ENCODE results near the gene ZNF341.

Gene ZNF341

GRCh38 chr20:33702861-33703260 is 28.9 kb upstream of the ZNF341 start:
- no peak for DNase-seq

DNA sequence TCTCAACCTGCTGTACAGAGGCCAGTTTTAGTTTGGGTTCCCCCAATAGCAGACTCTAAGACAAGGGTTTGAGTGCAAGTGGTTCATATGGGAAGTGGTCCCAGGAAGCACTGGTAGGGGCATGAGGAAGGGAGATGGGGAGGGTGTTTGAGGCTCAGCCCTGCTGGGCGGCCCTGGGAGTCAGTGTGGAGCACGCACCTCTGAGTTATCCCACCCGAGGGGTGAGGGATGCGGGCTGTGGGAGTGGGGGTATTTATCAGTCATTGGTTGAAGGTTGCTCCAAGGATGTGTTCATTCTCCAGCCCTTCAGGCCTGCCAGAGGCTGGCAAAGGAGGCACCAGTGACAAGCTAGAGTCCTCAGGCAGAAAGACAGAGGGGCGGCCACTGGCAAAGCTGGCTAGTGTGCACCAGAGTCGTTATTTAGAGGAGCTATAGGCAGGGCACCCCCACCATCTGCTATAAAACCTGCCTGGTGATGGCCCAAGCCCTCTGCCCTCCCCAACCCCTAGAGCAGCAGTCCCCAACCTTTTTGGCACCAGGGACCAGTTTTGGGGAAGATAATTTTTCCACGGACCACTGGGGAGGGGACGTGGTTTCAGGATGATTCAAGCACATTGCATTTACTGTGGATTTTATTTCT is 28.2 kb upstream of the ZNF341 start:
- DNase-seq, result no peak

- no peak for DNase-seq
Observed at GRCh38 chr20:33704197-33704924, 27.4 kb upstream of the ZNF341 start.

- no peak for DNase-seq
Observed at GRCh38 chr20:33707668-33708067, 24.1 kb upstream of the ZNF341 start.

GRCh38 chr20:33709398-33709797 is 22.4 kb upstream of the ZNF341 start:
- no peak for DNase-seq

GRCh38 chr20:33709905-33710541 is 21.8 kb upstream of the ZNF341 start:
- no peak for DNase-seq

GRCh38 chr20:33710681-33711445 is 20.9 kb upstream of the ZNF341 start:
- no peak for DNase-seq

- DNase-seq, result no peak
Observed at GRCh38 chr20:33711446-33711738, 20.4 kb upstream of the ZNF341 start.

- no peak for DNase-seq
Observed at GRCh38 chr20:33713865-33714367, 17.9 kb upstream of the ZNF341 start.

- DNase-seq, result no peak
Observed at GRCh38 chr20:33716498-33716897, 15.3 kb upstream of the ZNF341 start.

DNA sequence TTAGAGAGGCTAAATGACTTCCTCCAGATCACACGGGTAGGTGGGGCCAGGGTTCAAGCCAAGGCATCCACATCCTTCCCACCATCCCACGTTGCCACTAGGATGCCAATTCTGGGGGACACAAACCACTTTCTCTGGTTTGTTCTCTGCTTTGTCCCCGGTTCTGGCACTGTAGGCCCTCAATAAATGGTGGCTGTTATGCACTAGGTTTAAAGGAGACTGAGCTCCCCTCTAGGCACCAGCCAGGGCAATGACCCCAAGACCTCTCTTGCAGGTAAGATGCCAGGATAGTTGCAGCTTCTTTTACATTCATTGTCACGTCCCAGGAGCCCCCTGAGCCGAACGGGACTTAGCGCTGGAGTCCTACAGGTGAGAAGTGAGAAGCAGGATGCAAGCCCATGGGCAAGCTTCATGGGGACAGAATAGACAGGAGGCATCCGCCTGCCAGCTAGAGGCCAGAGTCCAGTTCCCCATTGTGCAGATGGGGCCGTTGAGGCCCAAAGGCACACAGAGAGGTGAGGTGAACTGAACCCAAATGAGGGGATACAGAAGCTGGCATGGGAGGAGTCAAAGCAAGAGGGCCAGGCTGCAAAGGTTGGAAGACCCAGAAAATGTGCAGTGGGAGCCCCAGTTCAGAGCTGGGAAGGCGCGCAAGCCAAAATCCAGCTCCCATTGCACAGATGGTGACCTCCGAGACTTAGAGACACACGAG is 12.4 kb upstream of the ZNF341 start:
- no peak for DNase-seq

DNA sequence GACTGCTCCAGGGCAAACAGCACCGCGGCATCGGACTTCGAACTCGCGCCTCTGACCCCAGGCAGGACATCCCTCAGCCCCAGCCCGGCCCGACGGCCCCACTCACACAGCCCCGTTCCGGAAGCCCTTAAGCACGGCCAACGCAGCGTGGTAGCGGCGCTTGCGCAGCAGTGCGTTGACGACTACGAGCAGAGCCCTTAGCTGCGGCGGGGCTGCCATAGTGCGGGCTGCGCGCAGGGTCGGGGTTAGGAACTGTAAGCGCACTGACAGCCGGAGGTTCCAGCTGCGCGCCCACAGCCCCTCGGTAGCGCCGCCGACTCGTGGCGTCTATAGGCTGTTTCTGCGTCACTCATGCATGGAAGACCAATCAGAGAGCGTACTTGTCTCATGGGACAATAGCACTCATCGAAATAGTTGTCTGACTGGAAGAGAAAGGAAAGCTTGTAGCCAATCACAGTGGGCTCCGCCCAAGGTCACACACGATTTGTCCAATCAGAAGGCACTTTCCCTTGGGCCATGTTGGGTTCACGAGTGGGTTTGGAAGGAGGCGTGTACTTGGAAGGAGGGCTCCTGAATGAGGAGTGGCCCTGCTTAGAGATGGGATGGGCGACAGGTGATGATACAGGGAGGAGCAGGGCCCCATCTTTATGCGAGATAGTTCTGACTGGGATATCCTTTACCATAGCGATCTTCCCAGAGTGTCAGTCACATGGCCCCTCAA is 11.6 kb upstream of the ZNF341 start, which contains the start of gene PXMP4:
TSS of gene PXMP4 (minus strand) at position 322 of the 721 bp plus-strand sequence. CDS start at position 219, 103 bp downstream.
- peak; percentile 98 for DNase-seq

DNA sequence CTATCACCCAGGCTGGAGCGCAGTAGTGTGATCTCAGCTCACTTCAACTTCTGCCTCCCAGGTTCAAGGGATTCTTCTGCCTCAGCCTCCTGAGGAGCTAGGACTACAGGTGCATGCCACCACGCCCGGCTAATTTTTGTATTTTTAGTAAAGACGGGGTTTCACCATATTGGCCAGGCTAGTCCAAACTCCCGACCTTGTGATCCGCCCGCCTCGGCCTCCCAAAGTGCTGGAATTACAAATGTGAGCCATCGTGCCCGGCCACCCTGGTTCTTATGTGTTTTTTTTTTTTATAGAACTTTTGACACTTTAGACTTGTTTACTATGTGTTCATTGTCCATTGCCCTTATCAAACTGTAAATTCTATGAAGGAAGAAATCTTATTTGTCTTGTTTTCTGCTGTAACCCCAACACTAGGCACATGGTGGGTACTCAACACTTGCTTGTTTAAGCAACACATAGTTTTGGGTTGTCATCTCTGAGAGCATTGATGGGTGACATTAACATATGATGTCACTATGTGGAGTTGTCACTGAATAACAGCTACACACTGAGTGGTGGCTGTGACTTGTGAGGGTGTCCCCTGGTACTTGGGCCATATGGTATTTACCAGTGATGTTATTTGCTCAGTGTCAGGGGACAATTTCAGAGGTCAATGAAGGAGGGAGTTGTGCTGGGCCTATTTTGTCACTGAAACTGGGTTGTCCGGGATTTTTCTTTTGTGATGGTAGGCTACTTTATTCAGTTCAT is 10.2 kb upstream of the ZNF341 start:
- no peak for DNase-seq

DNA sequence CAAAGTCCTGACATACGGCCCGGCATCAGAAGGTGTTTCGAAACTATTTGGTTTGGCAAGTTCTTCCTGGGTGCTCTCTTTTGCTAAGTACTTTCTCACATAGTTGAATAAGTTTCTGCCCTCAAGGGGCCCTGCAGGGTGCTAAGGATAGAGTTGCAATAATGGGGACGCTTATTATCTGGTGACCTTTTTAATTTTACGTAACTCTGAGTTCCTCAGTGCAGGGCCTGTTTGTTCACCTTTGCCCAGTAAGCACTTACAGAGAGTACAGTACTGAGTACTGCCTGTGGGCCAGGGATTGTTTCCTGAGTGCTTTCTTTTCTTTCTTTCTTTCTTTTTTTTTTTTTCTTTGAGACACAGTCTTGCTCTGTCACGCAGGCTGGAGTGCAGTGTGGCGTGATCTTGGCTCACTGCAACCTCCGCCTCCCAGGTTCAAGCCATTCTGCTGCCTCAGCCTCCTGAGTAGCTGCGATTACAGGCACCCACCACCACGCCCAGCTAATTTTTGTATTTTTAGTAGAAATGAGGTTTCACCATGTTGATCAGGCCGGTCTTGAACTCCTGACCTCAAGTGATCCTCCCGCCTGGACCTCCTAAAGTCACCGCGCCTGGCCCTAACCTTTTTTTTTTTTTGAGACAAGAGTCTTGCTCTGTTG is 7.2 kb upstream of the ZNF341 start:
- DNase-seq, result no peak

DNA sequence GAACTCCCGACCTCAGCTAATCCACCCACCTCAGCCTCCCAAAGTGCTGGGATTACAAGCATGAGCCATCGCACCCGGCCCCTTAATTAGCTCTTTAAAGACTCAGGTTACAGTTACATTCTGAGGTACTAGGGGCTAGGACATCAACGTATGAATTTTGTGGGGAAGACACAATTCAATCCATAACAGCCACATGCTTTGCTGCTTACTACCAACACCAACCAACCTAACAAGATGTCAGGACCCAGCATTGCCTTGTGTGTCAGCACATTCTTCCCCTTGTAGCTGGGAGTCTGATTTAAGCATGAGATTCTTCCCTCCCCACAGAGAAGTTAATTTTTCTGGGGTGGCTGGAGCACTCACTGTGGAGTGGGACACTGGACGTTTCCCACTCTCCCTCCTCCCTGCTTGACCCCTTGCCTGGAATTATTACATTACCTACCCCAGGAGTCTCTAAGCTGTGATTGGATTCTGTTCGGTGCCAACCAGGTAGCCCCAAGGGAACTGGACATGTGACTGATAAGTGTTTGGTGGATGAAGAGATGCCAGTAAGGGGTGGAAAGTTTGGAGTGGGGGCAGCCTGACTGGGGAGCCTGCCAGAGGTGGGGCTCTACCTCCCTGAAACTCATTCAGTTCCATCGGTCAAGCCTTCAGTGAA is 6.1 kb upstream of the ZNF341 start:
- no peak for DNase-seq

DNA sequence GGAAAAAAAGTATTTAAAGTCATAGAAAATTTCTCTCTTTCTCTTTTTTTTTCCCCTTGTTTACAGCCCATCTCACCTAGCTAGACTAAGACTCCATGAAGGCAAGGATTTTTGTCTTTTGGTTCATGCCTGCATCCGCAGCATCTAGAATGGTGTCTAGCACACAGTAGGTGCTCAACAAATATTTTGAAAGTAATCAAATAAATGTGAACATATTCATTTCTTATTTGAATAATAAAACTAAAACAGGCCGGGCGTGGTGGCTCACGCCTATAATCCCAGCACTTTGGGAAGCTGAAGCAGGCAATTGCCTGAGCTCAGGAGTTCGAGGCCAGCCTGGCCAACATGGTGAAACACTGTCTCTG is 4.7 kb upstream of the ZNF341 start:
- DNase-seq, result no peak

DNA sequence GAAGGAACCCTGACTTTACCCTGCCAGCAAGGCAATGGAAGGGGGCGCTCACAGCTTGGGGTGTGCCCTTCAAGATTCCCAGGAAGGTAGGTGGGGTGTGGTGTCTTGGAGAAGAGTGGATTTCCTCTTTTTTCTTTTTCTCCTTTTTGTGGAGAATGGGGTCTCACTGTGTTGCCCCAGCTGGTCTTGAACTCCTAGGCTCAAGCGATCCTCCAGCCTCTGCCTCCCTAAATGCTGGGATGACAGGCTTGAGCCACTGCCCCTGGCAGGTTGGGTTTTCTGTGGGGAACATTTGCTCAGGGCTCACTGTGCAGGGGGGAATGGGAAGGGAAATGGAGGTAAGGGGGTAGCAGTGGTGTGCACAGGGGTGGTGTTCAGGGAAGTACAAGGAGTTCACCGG is 4.0 kb upstream of the ZNF341 start:
- no peak for DNase-seq

DNA sequence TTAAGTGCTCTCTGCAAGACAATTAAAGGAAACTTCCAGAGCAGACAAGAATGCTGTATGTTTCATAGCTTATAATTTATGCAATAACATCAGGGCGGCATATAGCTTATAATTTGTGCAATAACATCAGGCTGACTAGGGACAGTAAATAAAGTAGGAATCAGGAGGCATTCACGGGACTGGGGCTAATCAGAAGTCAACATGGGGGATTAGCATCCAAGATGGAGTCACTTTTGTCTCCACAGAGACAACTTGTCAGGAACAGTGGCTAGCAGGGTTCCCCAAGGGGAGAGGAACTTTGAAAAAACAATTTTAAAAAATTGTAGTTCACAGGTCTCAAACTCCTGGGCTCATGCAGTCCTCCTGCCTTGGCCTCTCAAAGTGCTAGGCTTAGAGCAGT is 3.3 kb upstream of the ZNF341 start:
- DNase-seq, result no peak

DNA sequence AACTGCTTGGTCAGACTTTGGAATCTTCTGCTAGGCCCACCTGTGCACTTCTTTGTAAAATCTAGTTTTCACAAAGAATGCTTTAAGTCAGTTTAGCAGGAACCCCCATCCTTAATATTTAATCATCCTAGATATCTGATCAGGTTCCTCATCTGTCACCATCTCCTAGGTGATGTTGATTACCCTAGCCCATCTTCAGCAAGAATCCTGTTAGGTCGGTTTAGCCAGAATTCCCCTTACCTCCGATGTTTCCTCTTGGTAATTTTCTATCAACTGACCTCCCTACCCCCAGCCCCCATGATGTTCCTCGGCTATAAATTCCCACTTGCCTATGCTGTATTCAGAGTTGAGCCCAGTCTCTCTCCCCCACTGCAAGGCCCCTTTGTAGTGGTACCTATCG is 2.7 kb upstream of the ZNF341 start:
- no peak for DNase-seq
